Activated naive CD8-positive, alpha-beta T cell treated with anti-CD3 and anti-CD28 coated beads, Interleukin-2, amount 50 U/mL, for 24 hours (primary cell): ENCODE measurements around the gene PPP4R2.

Source experiments
- ATAC-seq: fragments of 150-1000 bp; cut with Tn5 transposase; one replicate; pipeline ENCODE4 v1.10.0; 2021
- DNase-seq: peaks from one replicate; pipeline ENCODE4 v3.0.0; 2021
- H3K27ac Mint-ChIP-seq: one replicate; pipeline ENCODE4 v1.8.0; 2021; ENCODE audit warnings: mild to moderate bottlenecking, mixed read lengths
- H3K27me3 Mint-ChIP-seq: one replicate; pipeline ENCODE4 v1.8.0; 2021; ENCODE audit warnings: mixed read lengths
- H3K36me3 Mint-ChIP-seq: one replicate; pipeline ENCODE4 v1.8.0; 2021; ENCODE audit warnings: low read depth, mixed read lengths
- H3K4me1 Mint-ChIP-seq: one replicate; pipeline ENCODE4 v1.8.0; 2021; ENCODE audit warnings: mixed read lengths
- H3K4me3 Mint-ChIP-seq: one replicate; pipeline ENCODE4 v1.8.0; 2021; ENCODE audit warnings: mild to moderate bottlenecking, moderate library complexity, mixed read lengths
- H3K9me3 Mint-ChIP-seq: one replicate; pipeline ENCODE4 v1.8.0; 2021; ENCODE audit warnings: mixed read lengths

PPP4R2 gene

DNA sequence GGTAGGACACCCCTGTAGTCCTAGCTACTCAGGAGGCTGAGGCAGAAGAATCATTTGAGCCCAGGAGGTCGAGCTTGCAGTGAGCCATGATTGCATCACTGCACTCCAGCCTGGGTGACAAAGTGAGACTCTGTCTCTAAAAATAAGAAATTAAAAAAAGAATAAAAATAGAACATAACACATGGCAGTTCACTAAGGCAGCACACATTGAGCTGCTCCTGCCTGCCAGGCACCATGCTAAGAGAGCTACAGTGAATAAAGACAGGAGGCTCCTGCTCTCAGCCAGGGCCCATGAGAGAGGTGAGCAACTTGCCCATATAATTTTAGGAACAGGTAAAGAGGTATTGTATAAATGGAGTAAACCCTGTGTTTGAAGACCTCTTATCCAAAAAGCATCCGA is 119.2 kb downstream of the PPP4R2 start:
- H3K36me3 Mint-ChIP-seq: no peaks in the 10 kb centered on the region
- peaks cover 9% of the 10 kb centered on the region for H3K27me3 Mint-ChIP-seq
- no peak overlapping the region for H3K27ac Mint-ChIP-seq
- DNase-seq: no peak
- no peak for ATAC-seq
- no peaks in the 10 kb centered on the region for H3K4me1 Mint-ChIP-seq
- H3K9me3 Mint-ChIP-seq: no peaks in the 10 kb centered on the region
- H3K4me3 Mint-ChIP-seq: no peak overlapping the region
